Measurements from ENCODE around the gene KIDINS220.
"Not testable (repeated sequence)": the region's sequence is repeated elsewhere in the genome, so short reads cannot be mapped to it uniquely, and the experiment has no call there.

The KIDINS220 gene

GRCh38 chr2:8740136-8740535 is 97.3 kb downstream of the KIDINS220 start:
- DNase-seq, result no peak

GRCh38 chr2:8737571-8738175 is 99.7 kb downstream of the KIDINS220 start:
- no peak for DNase-seq

DNA sequence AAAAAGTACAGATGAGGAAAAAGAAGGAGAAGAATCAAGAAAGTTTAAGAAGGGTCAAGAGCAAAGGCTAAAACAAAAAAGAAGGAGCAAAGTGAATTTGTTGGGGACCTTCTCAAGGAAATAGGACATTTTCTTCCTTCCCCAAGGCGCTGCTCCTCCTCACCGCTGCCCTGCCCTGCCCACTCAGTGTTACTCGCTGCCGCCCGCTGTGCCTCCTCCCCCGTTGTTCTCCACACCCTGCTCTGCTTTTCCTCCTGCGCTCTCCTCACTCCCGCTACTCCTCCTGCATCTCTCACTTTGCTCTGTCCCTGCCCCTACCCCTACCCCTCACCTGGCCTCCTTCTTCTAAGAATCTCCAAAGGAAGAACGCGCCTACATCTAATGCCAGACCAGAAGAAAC is 104.8 kb downstream of the KIDINS220 start:
- DNase-seq, result no peak

DNA sequence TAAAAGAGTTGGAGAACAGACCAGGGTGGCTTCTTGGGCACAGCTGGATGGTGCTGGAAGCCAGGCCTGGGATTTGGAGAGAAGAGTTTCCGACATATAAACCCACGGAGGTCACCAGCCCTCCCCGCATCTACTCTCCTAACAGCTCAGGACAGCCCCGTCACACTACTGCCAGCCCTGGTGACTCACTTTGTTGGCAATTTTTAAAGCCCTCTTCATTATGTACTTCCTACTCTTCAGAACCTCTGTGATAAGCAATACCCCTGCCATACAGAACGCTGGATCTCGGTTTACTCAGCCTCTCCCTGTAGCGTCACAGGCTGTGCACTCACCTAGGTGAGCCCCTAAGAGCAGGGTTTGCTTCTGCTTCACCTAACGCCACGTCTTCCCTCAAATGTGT is 107.5 kb downstream of the KIDINS220 start:
- DNase-seq, result no peak

DNA sequence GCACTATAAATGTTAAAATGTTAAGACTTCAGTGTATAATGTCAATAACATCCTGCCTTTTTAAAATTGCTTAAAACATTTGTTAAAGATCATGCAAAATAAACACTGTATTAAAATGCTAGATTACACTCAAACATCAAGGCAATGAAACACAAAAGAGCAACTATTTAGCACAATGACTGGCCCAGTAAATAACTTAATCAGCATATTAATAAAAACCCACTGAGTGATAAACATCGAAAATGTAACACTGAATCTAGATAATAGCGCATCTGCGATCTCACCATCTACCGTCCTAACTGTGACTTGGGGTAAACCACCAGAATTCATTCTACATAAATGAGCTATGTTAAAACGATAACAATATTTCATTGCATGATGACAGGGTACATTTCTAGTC is 108.3 kb downstream of the KIDINS220 start:
- DNase-seq, result not testable (repeated sequence)

DNA sequence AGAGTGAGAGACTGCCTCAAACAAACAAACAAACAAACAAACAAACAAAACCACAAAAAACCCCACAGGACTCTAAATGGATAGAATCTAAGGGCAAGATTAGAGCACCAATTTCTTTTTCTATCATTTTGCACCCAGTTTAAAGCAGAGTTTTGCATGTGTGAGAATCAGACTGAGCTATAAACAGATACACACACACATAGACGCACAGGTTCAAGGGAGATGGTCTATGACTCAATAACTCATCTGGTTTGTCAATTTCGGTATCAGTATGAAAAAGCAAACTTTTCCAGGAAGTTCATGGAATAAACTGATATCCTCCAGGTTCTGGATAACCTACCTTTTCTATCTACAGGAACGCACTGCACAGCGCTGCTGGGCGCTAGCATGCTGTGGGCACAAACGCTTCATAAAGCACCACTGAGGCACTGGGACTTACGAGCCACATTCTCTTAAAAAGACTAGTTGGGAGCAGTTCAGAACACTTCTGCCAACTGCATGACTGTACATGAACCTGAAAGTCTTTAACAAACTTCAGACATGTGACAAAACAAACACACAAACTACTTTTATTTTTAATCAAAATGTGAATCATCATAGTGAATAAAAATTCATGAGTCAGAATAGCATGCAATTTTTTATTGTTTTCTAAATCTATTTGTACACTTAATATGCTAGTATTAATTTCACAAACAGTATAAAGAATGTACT is 109.0 kb downstream of the KIDINS220 start:
- no peak for DNase-seq

DNA sequence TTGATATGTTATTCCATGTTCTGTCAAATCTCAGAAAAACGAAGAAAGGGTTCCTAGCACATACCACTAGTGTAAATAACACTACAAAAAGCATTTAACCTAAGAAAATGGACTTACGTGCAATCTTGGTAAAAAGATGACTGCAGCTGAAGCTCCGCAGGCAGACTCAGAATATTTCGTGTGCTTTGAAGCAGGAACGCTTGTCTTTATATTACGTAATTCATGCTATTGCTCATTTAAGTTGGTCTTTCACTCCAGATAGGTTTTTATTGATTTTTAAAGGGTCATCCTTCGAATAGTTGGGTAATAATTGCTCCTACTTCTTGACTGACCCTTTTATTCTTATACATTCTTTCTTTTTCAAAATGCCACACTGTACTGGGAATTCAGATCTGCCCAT is 111.6 kb downstream of the KIDINS220 start:
- DNase-seq, result no peak

- no peak for DNase-seq
Observed at GRCh38 chr2:8722986-8723385, 114.4 kb downstream of the KIDINS220 start.

DNA sequence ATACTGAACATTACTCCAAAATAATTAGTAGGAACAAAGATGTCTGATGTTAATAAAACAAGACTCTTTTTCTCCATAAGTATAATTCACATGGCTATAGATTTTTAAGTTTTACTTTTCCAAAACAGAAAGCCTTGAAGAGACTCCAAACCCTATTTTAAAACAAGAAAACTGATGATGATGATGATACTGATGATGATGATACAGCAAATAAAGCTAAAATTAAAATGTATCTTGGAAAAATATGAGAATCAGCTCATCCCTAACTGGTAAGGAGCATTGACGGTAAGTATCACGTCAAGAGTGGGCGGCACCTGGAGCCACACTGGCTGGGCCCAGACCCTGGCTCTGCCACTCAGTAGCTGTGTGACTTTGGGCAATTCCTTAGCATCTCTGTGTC is 116.0 kb downstream of the KIDINS220 start:
- no peak for DNase-seq

DNA sequence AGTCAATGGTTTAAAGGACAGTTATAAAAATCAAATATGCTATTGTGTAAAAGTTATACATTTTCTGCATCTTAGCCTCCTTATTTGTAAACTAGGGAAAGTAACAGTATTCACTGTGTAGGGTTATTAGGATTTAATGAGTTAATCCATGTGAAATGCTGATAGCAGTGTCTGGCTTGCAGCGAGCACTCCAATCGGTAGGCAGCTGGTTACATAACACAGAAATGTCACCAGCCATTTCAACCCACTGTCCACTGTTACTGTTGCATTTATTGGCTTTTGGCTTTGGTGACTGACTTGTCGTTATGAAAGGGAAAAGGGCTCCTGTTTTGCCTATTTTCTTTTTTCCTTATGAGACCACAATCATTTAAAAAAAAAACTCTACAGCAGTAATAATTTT is 116.7 kb downstream of the KIDINS220 start:
- DNase-seq, result no peak

DNA sequence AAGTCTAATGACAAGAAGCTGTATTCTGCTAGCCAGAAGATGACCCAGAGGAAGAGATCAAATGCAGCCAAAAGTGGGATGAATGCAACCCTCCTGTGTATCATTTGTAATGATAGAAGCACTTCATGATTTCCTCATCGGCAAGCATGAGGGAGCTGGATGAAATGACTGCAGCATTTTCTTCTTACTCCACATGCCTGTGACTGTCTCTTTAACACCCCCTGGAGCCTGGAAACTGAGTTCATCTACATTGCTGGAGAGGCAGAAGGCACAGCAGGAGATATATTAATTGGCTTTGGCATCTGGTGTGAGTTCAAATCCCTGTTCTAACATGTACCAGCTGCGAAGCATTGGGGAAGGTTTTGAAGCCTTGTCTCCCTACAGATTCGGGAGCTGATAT is 117.9 kb downstream of the KIDINS220 start:
- no peak for DNase-seq

GRCh38 chr2:8714971-8715370 is 122.4 kb downstream of the KIDINS220 start:
- no peak for DNase-seq

DNA sequence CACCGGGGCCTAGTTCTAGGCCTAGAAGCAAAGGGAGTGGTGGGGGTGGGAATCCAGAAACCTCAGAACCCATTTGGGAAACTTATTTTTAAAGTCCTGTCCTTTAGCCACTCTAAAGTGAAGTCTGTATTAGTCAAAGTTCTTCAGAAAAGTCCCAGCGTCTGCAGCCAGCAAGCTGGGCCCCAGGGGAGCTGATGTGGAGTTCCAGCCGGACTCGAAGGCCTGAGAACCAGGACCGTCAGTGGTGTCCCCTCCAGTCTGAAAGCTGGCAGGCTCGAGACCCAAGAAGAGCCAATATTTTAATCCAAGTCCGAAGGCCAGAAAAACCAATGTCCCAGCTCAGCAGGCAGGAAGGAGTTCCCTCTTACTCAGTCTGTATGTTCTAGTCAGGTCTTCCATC is 123.1 kb downstream of the KIDINS220 start:
- no peak for DNase-seq

GRCh38 chr2:8710951-8711350 is 126.5 kb downstream of the KIDINS220 start:
- no peak for DNase-seq

- DNase-seq, result no peak
Observed at GRCh38 chr2:8709611-8710010, 127.8 kb downstream of the KIDINS220 start.

- no peak for DNase-seq
Observed at GRCh38 chr2:8704906-8705305, 132.5 kb downstream of the KIDINS220 start.

DNA sequence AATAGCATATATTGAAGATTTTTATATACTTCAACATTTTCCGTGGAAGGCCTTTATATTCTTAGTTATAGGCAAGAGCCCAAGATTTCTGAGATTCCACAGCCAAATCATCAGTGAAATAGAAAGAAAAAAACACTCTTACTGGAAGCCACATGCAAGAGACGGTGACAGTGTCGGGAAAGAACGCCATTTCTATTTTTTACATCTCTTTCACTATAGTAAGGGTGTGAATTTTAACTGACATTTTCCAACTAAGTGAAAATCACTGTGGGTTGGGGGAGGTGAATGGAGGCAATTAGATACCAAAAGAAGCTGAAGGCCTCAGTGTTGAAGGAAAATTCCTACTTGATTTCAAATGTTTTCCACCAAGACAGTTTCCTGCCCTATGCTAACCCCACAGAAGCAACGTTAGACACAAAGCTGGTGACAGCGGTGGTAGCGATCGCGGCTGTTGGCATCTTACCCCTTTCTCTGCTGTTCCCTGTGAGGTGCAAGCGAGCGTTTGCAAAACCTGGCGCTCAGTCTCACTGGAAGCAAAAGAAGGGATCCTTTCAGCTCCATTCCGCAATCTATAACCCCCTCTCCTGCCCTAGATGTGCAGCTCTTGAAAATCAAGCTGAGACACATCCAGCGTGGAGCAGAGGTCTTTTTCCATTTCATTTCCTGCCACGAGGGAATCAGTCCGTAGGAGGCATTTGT is 135.6 kb downstream of the KIDINS220 start:
- DNase-seq, result no peak

DNA sequence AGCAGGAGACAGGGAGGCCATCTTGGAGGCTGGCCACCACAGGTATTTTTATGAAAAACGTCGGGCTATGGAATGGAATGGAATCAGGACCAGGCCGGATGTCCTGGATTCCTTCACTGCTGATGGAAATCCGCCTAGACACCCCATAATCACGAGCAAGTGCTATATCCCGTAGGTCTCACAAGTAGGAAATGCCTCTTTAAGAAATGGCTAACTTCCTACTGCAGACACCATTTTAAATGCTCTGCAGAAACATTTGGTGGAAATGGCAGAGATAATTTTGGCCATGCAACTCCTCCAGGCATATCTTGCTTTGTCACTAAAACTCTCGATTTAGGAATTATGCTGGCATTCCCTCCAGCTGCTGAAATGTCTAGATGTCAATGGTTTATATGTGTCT is 137.6 kb downstream of the KIDINS220 start:
- DNase-seq, result no peak

- no peak for DNase-seq
Observed at GRCh38 chr2:8697190-8697589, 140.2 kb downstream of the KIDINS220 start.

GRCh38 chr2:8694737-8695136 is 142.7 kb downstream of the KIDINS220 start:
- DNase-seq, result no peak

- peak in 1 of 2 donors; percentile 20 for DNase-seq
Observed at GRCh38 chr2:8693157-8693821, 144.1 kb downstream of the KIDINS220 start.

DNA sequence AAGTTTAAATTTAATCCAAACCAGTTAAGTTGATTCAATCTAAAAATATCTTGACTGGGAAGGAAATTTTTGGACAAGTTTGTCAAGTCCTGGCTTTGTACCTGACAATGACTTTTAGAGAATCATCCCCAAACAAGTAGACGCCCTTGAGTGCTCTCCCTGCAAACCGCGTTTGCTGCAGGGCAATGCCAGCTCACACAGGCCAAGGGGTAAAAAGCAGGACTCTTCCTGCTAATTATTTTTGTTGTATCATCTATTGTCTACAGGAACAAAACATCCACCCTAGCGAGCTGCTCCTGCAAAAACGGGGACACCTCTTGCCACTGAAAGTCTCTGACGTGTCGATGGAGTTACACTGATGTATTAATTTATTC is 144.6 kb downstream of the KIDINS220 start:
- DNase-seq, result no peak

DNA sequence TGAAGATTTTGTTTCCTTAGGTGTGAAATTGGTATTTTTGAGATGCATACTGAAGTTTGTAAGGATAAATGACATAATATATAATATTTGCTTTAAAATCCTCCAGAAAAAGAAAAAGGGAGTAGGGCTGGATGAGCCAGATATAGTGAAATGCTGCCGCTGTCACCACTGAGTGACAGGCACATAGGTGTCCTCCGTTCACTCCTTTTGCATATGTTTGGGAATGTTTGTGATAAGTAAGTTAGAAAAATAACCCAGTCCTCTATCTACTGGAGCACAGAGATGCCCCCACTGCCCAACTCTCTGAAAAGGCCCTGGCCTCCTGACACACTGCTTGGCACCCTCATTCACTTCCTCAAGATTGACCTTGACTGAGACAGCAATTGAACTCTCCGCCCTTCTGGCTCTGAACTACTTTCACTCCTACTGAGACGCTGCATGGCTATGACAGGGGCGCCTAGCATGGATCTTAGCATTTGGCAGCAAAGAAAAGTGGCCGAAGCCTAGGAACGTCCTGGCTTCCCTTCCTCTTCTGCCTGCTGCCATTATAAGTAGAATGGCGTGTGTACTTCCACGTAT is 145.5 kb downstream of the KIDINS220 start:
- no peak for DNase-seq
